Fibroblast of lung (primary cell): ENCODE data around the gene EPHB2. TPM values are rescaled to one million over a fixed set of nuclear protein-coding genes. Genes with fewer than 3 reads are reported as not detected.

Experiments used
- DNase-seq, 2 donors: peaks; one replicate each; pipeline versions ENCODE4 v3.0.0 to v3.0.0-alpha.2; 2010; ENCODE audit warnings: low read depth in 2 of 2
- H2AFZ ChIP-seq: 2 replicates; pipeline ENCODE4 v1.5.1; 2012; ENCODE audit warnings: low read length, control low read depth, inconsistent platforms
- H3K27ac ChIP-seq: 2 replicates; pipeline ENCODE4 v1.5.1; 2011; ENCODE audit warnings: low read length, control low read depth; ENCODE audit not compliant: insufficient read depth
- H3K27me3 ChIP-seq: 2 replicates; pipeline ENCODE4 v1.5.1; 2011; ENCODE audit warnings: mild to moderate bottlenecking, low read length; ENCODE audit not compliant: control insufficient read depth, insufficient read depth
- H3K36me3 ChIP-seq: 2 replicates; pipeline ENCODE4 v1.5.1; 2011; ENCODE audit warnings: low read length; ENCODE audit not compliant: control insufficient read depth, insufficient read depth
- H3K4me1 ChIP-seq: 2 replicates; pipeline ENCODE4 v1.5.1; 2011; ENCODE audit warnings: low read length; ENCODE audit not compliant: control insufficient read depth, insufficient read depth; ENCODE audit errors: extremely low read depth
- H3K4me2 ChIP-seq: 2 replicates; pipeline ENCODE4 v1.5.1; 2011; ENCODE audit warnings: low read length, control low read depth; ENCODE audit not compliant: insufficient read depth; ENCODE audit errors: extremely low read depth
- H3K4me3 ChIP-seq, 4 experiments: fragments of 200-600 bp in 1 of 4; sonication (generic) in 1 of 4; replicated peaks in 1 of 4; 2 replicates each; pipeline ENCODE4 v1.5.1; 2011 to 2016; ENCODE audit warnings: low read length in 4 of 4, low read depth in 3 of 4, mild to moderate bottlenecking in 3 of 4, control low read depth in 2 of 4, inconsistent platforms in 1 of 4, mixed read lengths in 1 of 4; ENCODE audit not compliant: insufficient read depth in 1 of 4; ENCODE audit errors: control extremely low read depth in 1 of 4
- H3K79me2 ChIP-seq: 2 replicates; pipeline ENCODE4 v1.5.1; 2012; ENCODE audit warnings: mild to moderate bottlenecking, low read length, inconsistent platforms; ENCODE audit not compliant: control insufficient read depth, insufficient read depth
- H3K9ac ChIP-seq: 2 replicates; pipeline ENCODE4 v1.5.1; 2011; ENCODE audit warnings: mild to moderate bottlenecking, low read length, control low read depth; ENCODE audit not compliant: insufficient read depth
- H3K9me3 ChIP-seq: 2 replicates; pipeline ENCODE4 v1.5.1; 2012; ENCODE audit warnings: low read depth, low read length; ENCODE audit not compliant: control insufficient read depth, insufficient read depth
- H4K20me1 ChIP-seq: 2 replicates; pipeline ENCODE4 v1.5.1; 2011; ENCODE audit warnings: low read length; ENCODE audit not compliant: control insufficient read depth, insufficient read depth; ENCODE audit errors: extremely low read depth
- CTCF ChIP-seq, 2 donors: IDR thresholded peaks in 1 of 2; conservative IDR thresholded peaks in 1 of 2; 1 replicate in 1 of 2; 2 replicates in 1 of 2; pipeline ENCODE4 v1.5.1; 2011 to 2012; ENCODE audit warnings: low read length in 2 of 2, control low read depth in 1 of 2, inconsistent platforms in 1 of 2, low read depth in 1 of 2, mild to moderate bottlenecking in 1 of 2
- EZH2 ChIP-seq: IDR thresholded peaks from 2 replicates; pipeline ENCODE4 v1.5.1; 2012; ENCODE audit warnings: low read length, control low read depth, mild to moderate bottlenecking; ENCODE audit errors: missing control alignments
- polyA plus RNA-seq, 2 donors: library from polyadenylated mRNA; depleted of rRNA in 1 of 2; stranded (reverse) in 1 of 2; unstranded in 1 of 2; fragments of >200 nt; gene quantifications; 2 replicates each; pipeline ENCODE4 v1.2.1, GENCODE V29; 2011 to 2012; ENCODE audit warnings: missing spikeins in 1 of 2
- total RNA-seq: library from RNA; depleted of rRNA; stranded (reverse); fragments of >200 nt; gene quantifications from 2 replicates; pipeline ENCODE4 v1.2.1, GENCODE V29; 2014

EPHB2 gene
- total and polyA plus RNA-seq, 2 donors (not counting 1 experiment from before 2014, with no cell fraction given) = 4.1 to 11.2 TPM

GRCh38 chr1:22870201-22870871 lies 159.7 kb downstream of the EPHB2 start:
- TF ChIP-seq EZH2 (no peak), CTCF (conservative IDR thresholded peaks at IDR 0.05 in 1 of 2, IDR thresholded peaks at IDR 0.05 in 1 of 2; ENCODE audit: low read depth in 1 of 2, low read length in 2 of 2) (no peak)
- H3K79me2 ChIP-seq = no peaks in the 10 kb centered on the region
- H4K20me1 ChIP-seq = no peaks in the 10 kb centered on the region
- H3K27me3 ChIP-seq = no peaks in the 10 kb centered on the region
- no peak overlapping the region for H3K4me2 ChIP-seq
- DNase-seq = peak in 1 of 2 donors; percentile 64
- no peaks in the 10 kb centered on the region for H3K9me3 ChIP-seq
- no peak overlapping the region for H2AFZ ChIP-seq
- H3K36me3 ChIP-seq = no peaks in the 10 kb centered on the region
- no peak overlapping the region for H3K4me3 ChIP-seq
- H3K27ac ChIP-seq = no peak overlapping the region
- peaks cover 6% of the 10 kb centered on the region for H3K4me1 ChIP-seq
- H3K9ac ChIP-seq = no peak overlapping the region

- H4K20me1 ChIP-seq = no peaks in the 10 kb centered on the region
- no peak for DNase-seq
- H3K9ac ChIP-seq = no peak overlapping the region
- no peak overlapping the region for H3K4me3 ChIP-seq
- H3K79me2 ChIP-seq = no peaks in the 10 kb centered on the region
- TF ChIP-seq CTCF (conservative IDR thresholded peaks at IDR 0.05 in 1 of 2, IDR thresholded peaks at IDR 0.05 in 1 of 2; ENCODE audit: low read depth in 1 of 2, low read length in 2 of 2) (no peak), EZH2 (no peak)
- H3K27me3 ChIP-seq = no peaks in the 10 kb centered on the region
- no peak overlapping the region for H3K4me2 ChIP-seq
- H2AFZ ChIP-seq = no peak overlapping the region
- no peaks in the 10 kb centered on the region for H3K36me3 ChIP-seq
- H3K9me3 ChIP-seq = no peaks in the 10 kb centered on the region
- H3K4me1 ChIP-seq = peaks cover 6% of the 10 kb centered on the region
- no peak overlapping the region for H3K27ac ChIP-seq
Observed at GRCh38 chr1:22872981-22873664, 162.5 kb downstream of the EPHB2 start.

- no peaks in the 10 kb centered on the region for H4K20me1 ChIP-seq
- no peak for DNase-seq
- no peak overlapping the region for H3K4me3 ChIP-seq
Observed at GRCh38 chr1:22874785-22875184, 164.1 kb downstream of the EPHB2 start.

More at GRCh38 chr1:22874785-22875184, 164.1 kb downstream of the EPHB2 start:
- TF ChIP-seq EZH2 (no peak), CTCF (conservative IDR thresholded peaks at IDR 0.05 in 1 of 2, IDR thresholded peaks at IDR 0.05 in 1 of 2; ENCODE audit: low read depth in 1 of 2, low read length in 2 of 2) (no peak)
- Histone ChIP-seq H3K27ac (no peak overlapping the region), H3K4me2 (no peak overlapping the region), H3K79me2 (no peaks in the 10 kb centered on the region), H3K4me1 (peaks cover 6% of the 10 kb centered on the region), H3K9ac (no peak overlapping the region), H3K9me3 (no peaks in the 10 kb centered on the region), H3K27me3 (no peaks in the 10 kb centered on the region), H2AFZ (no peak overlapping the region), H3K36me3 (no peaks in the 10 kb centered on the region)
